DMS114 treated with DMSO at 0.1 percent for 48 hours (cell line): ENCODE results near the gene SULT4A1.

Experiments used
- DNase-seq: peaks from one replicate; lab custom pipeline; 2025; ENCODE audit not compliant: unreplicated experiment; lab: John Stamatoyannopoulos, UW

Gene SULT4A1

GRCh38 chr22:43845981-43846380 is 16.3 kb downstream of the SULT4A1 start:
- DNase-seq = no peak

- DNase-seq = no peak
These were observed 17.5 kb downstream of the SULT4A1 start for GRCh38 chr22:43844560-43845545.

- DNase-seq = no peak
These were observed 18.4 kb downstream of the SULT4A1 start for GRCh38 chr22:43843783-43844530.

DNA sequence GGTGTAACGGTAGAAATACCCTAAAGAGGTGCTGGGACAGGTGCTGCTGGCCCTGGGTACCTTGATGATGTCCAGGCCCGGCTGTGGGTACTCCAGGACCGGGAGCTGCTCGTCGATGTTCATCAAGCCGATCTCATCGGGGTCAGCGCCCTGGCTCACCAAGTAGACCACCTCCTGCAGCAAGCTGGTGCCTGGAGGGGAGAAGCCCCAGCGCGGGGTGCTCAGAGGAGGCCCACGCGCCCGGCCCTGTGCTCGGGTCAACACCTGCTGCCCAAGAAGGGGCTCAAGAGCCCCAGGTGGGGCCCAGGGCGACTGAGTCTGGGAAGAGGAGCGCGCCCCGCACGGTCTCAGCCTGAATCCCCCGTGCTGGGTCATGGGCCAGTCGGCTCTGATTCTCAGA is 20.6 kb downstream of the SULT4A1 start:
- DNase-seq = no peak

- no peak for DNase-seq
These were observed 21.5 kb downstream of the SULT4A1 start for GRCh38 chr22:43840851-43841250.

- DNase-seq = no peak
These were observed 21.9 kb downstream of the SULT4A1 start for GRCh38 chr22:43840431-43840830.

- no peak for DNase-seq
These were observed 22.5 kb downstream of the SULT4A1 start for GRCh38 chr22:43839781-43840180.

DNA sequence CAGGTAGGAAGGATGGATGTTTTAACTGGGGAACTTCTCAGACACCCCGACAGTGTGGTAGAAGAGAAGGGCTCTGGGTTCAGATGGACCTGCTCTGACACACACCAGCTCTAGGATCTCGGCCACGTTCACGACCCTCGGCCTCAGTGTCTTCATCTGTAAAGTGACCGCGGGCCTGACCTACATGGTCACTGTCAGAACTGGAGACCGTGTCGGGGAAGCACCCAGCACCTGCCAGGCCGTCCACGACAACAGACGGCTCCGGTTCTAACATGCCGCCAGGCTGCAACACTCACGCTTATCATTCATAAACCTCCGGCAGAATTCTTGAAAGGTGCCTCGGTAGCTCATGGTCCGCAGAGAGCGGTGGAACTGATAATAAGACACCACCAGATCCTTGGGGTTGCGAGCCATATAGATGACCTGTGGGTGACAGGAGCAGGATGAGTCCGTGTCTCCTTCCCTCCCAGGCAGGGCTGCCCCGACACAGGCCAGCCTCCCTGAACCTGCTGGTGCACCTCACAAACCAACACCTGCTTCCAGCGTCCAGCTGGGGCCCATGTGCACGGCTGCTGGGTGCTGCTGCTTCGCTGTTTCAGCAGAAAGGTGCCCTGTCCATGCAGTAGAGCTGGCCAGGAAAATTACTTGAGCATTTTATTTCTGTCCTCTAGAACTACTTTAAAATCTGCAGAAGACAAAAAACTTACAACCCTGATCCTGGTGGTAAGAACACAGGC is 23.6 kb downstream of the SULT4A1 start:
- DNase-seq = no peak

GRCh38 chr22:43838161-43838560 is 24.2 kb downstream of the SULT4A1 start:
- DNase-seq = no peak

- DNase-seq = no peak
These were observed 24.6 kb downstream of the SULT4A1 start for GRCh38 chr22:43837666-43838065.

GRCh38 chr22:43835736-43836135 is 26.6 kb downstream of the SULT4A1 start:
- no peak for DNase-seq

GRCh38 chr22:43835166-43835565 is 27.1 kb downstream of the SULT4A1 start:
- no peak for DNase-seq

GRCh38 chr22:43833286-43834240 is 28.8 kb downstream of the SULT4A1 start:
- DNase-seq = no peak

- no peak for DNase-seq
These were observed 29.7 kb downstream of the SULT4A1 start for GRCh38 chr22:43832393-43833265.

- no peak for DNase-seq
These were observed 30.5 kb downstream of the SULT4A1 start for GRCh38 chr22:43831561-43832392.

GRCh38 chr22:43830931-43831560 is 31.3 kb downstream of the SULT4A1 start:
- DNase-seq = no peak

DNA sequence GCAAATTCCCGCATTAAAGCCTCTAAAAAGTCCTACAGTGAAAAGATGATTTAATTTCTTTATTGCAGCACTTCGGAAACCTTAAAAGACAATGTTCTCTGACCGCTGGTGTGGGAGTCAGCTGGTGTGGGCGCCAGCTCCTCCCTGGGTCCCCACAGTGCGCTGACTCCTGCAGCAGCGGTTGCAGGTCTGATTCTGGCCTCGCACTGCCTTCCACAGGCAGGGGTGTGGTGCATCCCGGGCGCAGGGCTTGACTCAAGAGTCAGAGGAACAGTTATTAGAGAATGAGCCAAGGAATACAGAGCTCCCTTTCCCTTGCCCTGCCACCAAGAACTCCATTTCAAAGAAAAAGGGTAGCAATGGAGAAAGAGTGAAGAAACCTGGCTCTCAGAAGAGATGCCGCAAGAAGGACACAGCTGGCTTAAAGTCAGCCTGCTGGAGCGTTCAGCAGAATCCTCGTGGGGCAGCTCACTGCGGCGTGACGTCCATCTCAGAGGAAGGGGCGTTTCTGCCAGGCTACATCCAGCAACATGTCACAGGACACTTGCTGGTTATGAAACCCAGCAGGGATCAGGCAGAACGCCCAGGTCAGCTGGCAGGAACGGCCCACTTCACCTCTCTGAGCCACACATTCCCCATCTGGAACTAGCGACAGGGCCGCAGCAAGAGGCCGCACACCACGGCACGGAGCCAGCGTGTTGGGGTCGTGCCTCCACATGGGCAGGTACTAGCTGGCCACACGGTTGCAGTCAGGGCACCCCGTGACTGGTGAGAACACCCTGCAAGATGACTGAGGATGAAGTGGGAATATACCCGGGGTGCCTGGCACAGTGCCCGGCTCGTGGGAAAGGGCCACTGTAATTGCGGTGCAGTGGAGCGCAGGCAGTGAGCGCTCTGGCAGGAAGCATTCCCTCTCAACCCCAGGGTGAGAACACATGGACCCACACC is 32.1 kb downstream of the SULT4A1 start:
- DNase-seq = no peak
